SH-SY5Y (cell line): ENCODE measurements around the gene ABCF3.

Experiments used
- GATA2 ChIP-seq: IDR thresholded peaks from 2 replicates; pipeline ENCODE4 v1.6.1; 2011; ENCODE audit warnings: mild to moderate bottlenecking, low read depth, low read length
- GATA3 ChIP-seq: IDR thresholded peaks from 2 replicates; pipeline ENCODE4 v1.6.1; 2011; ENCODE audit warnings: low read depth, mild to moderate bottlenecking, low read length, moderate library complexity

DNA sequence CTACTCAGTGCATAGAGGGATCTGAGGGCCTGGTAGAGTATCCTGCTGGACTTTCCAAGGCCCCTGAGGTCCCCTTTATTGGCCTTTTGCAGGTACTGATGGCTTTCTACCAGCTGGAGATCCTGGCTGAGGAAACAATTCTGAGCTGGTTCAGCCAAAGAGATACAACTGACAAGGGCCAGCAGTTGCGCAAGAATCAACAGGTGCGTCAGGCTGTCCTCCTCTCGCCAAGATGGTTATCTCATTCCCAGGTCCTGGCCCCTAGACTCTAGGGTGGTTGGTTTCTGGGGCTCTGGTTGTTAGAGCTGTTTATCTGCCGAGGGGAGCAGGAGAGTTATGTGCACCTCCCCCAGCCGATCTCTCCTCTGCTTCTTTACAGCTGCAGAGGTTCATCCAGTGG lies 41.5 kb upstream of the ABCF3 start:
- TF ChIP-seq GATA3 (no peak), GATA2 (no peak; the same call in 1 of the 2 replicates)
